Islet of Langerhans (tissue), 1 donor: Measurements from ENCODE around the gene IL1RAPL2.
A peak's percentile ranks its signal among the peaks of the same experiment; 100 is the strongest.
"Not testable (repeated sequence)": the region's sequence is repeated elsewhere in the genome, so short reads cannot be mapped to it uniquely, and the experiment has no call there.

Source experiments
- FAIRE-seq: peaks from one replicate; lab custom pipeline; 2011; peaks lifted over from hg19 to GRCh38; lab: Jason Lieb, UNC

Gene IL1RAPL2

DNA sequence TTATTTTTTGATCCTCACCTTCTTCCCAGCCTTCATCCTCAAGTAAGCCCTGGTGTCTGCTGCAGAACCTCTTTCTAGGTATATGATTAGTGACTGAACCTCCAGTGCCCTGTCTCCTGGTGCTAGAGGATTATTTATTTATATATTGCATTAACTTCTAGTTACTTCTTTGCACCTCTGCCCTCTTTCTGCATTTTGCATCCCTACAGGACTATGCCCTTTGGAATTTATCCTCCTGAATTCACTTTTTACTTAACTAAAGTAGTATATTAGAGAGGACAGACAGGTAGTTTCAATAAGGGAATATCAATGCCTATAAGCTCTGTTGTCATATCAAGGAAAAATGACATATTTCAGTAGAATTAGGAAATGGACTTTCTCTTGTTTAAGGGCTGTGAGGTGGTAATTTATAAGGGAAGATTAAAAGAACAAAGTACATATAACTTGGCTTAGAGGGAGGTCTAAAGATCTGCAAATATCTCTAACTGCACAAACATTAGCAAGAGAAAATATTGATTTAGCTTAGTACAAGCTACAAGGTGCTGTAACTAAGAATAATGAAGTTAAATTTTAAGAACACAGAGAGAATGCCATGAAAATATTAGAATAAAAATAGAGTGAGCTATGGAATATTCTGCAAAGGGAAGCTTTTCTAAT lies 472.8 kb downstream of the IL1RAPL2 start:
- no peak for FAIRE-seq

DNA sequence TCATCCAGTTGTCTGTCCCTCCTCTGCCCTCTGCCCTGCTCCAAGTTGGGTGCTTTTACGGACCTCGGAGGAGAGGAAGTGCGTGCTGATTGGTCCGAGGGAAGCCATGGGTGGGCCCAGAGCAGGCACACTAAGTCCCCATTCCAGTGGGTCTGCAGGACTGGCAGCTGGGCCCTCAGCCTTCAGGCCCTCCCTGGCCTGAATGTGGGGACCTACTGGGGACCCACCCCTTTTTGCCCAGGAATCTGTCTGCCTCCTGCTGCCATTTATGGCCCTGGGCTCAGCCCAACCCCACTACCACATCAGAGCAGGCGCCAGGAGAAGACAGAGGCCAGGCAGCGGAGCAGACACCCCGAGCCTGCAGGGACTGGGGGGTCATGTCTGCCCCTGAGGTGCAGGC lies 484.9 kb downstream of the IL1RAPL2 start:
- no peak for FAIRE-seq

DNA sequence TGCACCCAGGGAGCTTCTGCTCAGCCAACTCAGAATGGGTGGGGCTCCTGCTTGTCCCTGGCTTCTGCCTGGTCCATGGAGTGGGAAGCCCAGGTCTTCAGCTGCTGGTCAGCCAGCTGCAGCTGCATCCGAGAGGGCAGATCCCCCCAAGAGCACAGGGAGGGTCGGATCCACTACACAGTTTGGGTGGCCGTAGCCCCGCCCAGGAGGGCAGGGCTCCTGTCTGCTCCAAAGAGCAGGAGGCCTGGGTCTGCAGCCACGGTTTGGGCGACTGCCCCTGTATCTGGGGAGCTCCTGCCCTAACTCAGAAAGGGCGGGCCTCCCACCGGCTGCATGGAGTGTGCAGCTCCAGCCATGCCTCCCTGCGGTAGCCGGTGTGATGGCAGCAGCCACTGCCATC lies 485.4 kb downstream of the IL1RAPL2 start:
- FAIRE-seq = no peak

DNA sequence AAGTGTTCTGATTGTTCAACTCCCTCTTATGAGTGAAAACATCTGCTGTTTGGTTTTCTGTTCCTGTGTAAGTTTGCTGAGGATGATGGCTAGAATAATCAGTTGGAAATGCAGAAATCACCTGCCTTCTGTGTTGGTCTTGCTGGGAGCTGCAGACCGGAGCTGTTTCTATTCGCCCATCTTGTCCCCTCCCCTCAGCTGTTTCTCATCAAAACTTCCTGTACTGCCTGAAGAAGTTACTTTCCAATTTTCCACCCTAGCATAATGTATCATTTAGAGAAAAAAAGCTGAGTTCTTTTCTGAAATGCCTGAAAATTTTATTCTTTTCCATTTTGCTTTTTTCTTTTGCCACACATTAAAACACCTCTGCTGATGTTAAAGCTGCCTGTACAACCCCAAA lies 486.9 kb downstream of the IL1RAPL2 start:
- FAIRE-seq = no peak

DNA sequence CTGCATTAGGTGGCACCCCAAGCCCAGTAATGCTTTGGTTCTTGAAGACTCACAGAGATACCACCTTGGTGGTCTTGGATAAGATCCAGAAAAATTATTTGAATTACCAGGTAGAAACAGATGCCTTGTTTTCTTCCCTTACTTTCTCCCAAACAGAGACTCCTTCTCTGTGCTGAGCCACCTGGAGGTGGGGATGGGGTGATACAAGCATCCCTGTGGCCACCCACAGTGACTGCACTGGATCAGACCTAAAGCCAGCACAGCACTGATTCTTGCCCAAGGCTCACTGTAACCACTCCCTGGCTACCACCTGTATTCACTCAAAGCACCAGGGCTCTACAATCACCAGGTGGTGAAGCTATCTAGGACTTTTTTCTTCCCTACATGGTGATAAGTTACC lies 497.7 kb downstream of the IL1RAPL2 start:
- FAIRE-seq = no peak

DNA sequence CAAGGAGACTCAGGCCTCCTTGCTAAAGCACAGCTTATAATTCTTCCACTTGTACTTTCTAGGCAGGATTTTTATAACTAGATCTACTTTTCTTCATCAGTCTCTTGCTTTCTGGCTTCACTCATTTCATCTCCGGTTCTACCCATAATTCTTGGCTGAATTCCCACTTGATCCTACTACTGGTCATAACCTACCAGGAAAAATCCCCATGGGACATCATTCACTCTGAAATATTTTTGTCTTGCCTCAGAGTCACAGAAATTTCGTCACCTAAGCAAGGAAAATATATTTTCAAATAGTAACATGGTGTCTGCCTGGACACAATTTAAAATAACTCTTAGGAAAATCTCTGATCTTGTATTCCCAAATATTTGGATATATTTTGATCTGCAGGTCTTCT lies 532.2 kb downstream of the IL1RAPL2 start:
- no peak for FAIRE-seq

DNA sequence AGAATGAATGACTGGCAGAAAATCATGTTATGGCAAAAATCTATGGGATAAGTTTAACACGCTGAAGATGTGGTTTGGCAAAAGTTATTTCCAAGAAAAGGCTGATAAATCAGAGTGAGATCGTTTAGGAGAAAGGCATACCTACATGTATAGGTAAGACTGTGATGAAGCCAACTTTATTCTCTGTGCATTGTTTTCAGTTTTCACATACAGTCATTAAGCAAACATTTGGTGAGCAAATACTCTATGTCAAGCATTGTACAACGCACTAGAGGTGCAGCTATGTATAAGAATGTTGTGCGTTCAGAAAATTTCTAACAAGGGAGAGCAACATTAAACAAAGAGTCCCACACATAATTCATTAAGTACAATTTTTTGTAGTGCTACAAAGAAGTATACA lies 532.8 kb downstream of the IL1RAPL2 start:
- no peak for FAIRE-seq

DNA sequence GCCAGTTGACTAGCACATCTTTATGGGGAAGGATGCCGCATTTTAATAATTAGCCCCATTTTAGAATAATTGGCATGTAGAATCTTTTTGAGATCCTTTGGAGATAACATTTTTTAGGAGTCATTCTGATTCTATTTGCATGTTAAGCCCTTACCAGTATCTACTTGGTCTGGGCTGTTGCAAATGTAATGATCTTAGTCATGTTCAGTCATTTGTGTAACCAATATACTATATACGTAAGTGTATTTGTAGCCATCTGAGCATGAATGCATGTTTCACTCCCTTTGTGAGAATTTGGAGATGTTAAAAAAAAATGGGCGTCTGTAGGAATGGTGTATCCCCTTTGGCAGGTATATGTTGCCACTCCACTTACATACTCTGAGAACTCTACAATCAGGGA lies 535.4 kb downstream of the IL1RAPL2 start:
- no peak for FAIRE-seq

DNA sequence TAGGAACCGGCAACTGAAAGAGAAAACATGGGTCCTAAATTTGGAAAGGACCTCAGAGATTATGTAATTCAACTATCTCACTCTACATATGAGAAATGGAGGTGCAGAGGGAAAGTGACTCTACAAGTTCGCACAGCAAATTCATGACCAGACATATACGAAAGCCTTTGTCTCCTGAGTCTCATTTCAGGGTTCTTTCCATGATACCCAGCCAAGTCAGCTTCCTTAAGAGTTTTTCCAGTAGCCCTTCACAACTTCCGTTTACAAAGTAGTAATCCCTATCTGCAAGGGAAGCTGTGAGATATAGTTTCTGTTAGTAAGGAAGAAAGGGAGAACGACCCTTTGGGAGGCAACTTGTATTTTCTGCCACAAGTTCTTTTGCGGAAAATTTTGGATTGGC lies 543.9 kb downstream of the IL1RAPL2 start:
- FAIRE-seq = no peak

DNA sequence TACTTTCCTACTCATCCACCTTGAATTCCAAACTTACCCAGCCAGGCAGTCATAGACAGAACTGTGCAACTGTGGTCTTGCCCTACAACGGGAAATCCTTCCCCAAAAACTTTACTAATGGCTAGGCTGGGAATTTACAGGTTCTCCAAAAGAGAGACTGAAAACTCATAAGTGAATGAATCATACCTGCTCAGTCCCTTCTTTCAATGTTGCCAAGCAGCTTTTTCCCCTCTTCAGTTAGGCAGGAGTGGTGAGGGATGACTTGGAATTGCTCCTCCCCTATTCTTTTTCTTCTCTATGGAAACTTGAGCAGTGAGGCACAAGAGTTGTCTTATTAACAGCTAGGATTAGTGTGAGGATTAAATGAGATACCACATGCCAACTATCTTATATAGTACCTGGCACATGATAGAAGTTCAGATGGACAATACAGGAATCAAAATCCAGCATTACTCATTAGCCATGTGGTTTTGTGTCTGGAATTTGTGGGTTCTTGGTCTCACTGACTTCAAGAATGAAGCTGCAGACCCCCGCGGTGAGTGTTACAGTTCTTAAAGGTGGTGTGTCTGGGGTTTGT lies 548.6 kb downstream of the IL1RAPL2 start:
- no peak for FAIRE-seq

DNA sequence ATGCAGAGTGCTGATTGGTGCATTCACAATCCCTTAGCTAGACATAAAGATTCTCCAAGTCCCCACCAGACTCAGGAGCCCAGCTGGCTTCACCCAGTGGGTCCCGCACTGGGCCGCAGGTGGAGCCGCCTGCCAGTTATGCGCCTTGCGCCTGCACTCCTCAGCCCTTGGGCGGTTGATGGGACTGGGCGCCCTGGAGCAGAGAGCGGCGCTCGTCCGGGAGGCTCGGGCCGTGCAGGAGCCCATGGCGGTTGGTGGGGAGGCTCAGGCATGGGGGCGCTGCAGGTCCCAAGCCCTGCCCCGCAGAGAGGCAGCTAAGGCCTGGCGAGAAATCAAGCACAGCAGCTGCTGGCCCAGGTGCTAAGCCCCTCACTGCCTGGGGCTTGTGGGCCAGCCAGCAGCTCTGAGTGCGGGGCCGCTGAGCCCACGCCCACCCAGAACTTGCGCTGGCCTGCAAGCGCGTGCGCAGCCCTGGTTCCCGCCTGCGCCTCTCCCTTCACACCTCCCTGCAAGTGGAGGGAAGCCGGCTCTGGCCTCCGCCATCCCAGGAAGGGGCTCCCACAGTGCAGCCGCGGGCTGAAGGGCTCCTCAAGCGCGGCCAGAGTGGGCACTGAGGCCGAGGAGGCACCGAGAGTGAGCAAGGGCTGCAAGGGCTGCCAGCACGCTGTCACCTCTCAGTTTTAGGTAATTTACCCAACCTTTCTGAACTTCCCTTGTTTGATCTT lies 549.8 kb downstream of the IL1RAPL2 start:
- not testable (repeated sequence) for FAIRE-seq

DNA sequence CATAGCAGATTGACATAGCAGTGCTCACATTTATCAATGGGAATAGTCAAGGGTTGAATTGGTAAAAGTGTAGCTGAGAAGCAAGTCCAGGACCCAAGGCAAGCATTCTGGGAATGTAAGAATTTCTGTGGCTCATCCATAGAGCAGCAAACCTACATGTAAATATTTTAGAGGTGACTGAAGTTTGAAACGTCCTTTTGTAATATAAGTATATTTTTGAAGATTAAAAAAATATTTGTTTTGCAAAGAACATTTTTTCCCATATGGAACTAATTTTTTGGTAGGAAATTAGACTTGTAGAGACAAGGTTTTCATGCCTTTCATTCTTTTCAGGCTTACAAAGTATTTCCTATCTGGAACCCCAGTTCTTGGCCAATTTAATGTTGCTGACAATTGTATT lies 550.5 kb downstream of the IL1RAPL2 start:
- no peak for FAIRE-seq

DNA sequence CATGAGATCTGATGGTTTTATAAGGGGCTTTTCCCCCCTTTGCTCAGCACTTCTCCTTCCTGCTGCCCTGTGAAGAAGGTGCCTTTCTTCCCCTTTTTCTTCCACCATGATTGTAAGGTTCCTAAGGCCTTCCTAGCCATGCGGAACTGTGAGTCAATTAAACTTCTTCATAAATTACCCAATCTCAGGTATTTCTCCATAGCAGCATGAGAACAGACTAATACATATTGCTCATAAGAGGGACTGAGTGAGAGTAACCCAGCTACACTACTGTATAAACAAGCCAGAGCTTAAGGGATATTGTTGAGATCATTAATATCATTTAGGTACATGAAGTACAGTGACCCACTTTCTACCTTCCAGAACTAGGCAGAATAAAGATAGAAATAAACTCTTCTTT lies 551.6 kb downstream of the IL1RAPL2 start:
- FAIRE-seq = no peak

DNA sequence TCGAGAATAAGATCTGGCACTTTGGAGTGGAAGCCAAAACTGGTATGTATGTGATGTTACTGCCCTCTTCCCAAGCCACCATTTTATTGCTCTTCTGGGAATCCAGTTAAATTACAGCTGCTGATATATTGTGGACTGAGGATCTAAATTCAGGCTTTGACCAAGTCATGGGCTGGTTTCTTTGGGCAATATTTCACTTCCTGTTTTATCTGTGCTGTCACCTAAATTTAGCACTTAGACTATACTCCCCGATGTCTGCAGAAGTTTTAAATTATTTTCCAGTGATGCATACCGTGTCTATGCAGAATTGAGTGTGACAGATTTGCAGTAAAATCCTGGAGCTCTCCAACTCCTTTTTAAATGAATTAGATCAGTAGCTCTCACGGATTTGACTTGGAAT lies 554.5 kb downstream of the IL1RAPL2 start:
- no peak for FAIRE-seq

DNA sequence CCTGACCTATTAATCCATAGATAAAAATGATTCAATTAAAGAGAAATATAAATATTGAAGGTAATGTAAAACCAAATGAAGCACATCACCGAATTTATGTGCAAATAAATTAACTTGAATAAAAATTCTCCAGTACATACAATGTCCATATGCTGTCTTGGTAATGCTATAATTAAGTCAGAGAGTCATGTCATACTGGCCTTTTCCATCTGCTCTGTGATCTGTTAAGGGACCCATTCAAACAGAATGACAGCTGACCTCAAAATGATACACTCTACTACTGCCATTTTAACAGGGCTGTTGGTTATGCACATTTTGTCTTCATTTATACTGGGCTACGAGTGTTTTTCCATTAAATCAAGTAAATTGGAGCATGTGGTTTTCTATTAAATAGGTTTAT lies 555.2 kb downstream of the IL1RAPL2 start:
- no peak for FAIRE-seq

DNA sequence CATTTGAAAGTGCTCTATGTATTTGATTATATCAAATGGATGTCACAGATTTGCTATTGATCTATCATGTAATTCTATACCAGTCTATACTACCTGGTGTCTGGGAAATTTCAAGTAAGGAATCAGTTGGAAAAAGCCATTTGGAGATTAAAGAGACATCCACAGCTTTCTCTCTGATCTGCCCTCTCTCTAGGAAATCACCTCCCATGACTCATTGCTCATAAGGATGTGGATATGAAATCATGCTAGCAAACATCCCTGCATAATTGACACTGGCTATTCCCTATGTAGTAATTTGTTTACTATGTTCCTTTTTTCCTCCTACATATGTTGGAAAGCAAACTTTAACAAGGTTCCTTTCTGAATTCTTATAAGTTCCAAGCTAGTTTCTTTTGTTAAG lies 560.2 kb downstream of the IL1RAPL2 start:
- no peak for FAIRE-seq

DNA sequence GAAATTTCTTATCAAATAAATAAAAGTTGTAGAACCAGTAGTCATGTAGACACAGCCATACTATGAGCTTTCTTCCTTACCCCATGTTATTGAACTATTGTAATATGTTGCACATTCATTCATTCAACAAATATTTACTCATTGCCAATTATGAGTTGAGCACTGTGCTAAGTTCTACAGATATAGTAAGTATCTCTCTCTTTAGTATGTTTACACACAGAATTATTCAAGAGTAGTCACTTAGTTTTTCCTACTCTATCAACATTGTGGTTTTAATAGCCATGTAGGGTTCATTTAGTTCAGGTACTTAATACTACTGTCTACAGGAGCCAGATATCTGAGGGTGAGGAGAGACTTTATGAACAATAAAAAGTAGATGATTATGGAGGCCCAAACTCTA lies 568.3 kb downstream of the IL1RAPL2 start:
- FAIRE-seq = no peak

DNA sequence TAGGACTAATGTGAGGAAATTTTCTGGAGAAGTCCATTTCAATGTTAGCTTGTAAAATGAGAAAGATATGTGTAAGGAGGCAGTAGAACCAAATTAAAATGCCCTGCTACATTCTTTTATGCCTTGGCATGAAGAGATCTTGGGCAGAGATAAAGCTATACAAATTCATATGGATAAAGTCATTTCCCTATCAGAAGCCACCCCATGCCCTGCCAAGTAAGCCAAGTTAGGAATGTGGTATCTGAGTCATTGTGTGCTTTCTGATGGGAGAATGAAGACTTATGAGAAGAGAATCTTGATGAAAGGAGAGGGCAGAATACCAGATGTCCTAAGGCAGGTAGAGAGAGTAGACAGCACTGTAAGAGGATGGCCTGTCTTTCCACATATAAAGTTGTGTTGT lies 570.8 kb downstream of the IL1RAPL2 start:
- no peak for FAIRE-seq

DNA sequence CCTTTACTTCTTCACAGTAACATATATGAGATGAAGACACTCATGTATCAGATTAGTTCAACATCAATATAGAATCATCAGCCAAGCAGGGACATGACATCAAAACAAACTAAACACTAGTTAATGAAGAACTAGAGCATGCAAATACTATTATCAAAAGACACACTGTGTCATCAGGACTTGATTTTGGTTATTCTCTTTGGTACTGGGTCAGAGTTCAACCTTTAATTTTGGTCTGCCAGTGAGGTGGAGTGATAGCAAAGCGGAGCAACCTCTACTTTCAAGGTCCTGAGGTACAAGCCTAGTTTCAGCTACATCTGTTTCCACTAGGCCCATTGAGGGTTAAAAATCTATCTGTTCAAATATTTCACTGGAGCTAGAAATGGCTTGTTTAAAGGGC lies 584.0 kb downstream of the IL1RAPL2 start:
- FAIRE-seq = peak; percentile 9

DNA sequence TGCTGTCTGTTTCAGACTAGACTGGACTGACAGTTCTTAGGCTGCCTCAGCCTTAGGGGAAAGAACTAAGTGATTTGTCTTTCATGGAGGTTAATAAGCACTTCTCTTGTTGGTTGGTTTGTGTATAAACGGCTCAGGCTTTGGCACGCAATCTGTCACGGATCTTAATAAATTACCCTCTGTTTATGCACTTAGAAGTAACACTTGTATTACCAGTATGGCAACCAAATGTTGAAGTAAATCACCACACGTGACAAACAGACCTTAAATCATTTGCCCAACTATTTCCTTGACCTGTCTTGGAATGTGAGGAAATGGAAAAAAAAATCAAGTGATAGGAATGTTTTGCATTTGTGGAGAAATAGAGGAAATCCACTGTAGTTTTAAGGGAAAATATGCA lies 584.6 kb downstream of the IL1RAPL2 start:
- FAIRE-seq = no peak

DNA sequence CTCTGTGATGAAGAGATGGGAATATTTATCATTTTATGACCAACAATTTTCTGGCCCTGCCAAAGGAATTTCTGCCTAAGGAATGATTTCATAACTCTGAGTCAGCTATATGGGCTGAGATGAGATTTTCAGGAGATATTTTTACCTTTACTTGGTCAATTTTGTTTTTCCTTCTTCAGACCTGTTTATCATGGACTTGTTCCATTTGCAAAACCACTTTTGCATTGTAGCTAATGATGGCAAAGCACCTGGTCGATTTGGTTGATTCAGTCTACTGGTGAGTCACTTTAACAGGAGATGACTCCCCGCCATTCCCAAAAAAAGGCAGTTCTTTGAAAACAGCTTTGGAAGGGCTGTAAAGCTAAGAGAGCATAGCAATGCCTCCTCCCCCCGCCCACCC lies 601.2 kb downstream of the IL1RAPL2 start:
- FAIRE-seq = no peak

DNA sequence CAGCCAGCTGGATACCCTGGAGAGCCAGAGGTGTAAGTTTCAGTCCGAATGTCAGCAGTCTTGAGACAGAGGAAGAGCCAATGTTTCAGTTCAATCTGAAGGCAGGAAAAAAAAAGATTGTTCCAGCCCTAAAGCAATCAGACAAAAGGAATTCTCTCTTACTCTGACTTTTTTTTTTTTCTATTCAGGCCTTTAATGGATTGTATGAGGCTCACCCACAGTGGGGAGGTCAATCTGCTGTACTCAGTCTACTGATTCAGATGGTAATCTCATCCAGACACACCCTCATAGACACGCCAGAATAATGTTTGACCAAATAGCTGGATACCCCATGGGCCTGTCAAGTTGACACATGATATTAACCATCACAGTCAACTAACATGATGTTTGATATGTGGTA lies 602.6 kb downstream of the IL1RAPL2 start:
- FAIRE-seq = no peak

DNA sequence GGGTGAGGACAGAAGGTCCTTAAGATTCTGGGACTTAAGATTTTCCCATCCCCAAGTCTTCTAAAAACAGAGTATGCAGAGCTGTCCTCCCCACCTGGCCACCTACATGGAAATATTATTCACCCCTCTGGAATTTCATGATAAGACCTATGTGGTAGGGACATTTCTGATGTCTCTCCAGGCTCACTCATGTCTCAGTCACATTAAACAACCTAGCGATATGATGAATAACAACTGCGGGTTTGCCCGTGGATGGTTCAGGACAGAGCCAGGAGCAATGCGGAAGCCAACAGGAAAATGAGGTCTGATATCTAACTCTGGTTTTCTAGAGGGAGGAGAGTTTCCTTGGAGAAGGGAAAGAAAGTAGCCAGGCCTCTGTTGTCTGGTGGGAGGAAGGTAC lies 607.1 kb downstream of the IL1RAPL2 start:
- FAIRE-seq = no peak

DNA sequence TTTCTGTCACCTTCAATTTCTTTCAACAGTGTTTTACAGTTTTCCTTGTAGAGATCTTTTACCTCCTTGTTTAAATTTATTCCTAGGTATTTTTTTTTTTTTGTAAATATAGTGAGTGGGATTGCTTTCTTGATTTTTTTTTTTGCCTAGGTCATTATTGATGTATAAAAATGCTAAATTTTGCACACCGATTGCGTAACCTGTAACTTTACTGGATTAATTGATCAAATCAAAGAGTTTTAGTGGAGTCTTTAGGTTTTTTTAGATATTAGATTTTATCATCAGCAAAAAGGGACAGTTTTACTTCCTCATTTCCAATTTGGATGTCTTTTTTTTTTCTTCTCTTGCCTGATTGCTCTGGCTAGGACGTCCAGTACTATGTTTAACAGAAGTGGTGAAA lies 613.6 kb downstream of the IL1RAPL2 start:
- FAIRE-seq = no peak
